RWPE1 (cell line): ENCODE results near the gene FBLN7.

Experiments
- CTCF ChIA-PET: fragments of 350-600 bp; sonication (Branson Sonifier 250); formaldehyde crosslinking; extraction: SDS; loops from one replicate; lab custom pipeline; 2021; lab: Yijun Ruan, JAX
- POLR2A ChIA-PET: fragments of 400-600 bp; formaldehyde crosslinking; extraction: SDS; loops from one replicate; lab custom pipeline; 2020; ENCODE audit warnings: antibody characterized with exemption; ENCODE audit not compliant: low non-redundant PET; lab: Yijun Ruan, JAX
- DNase-seq: peaks from one replicate; pipeline ENCODE4 v3.0.0; 2012; ENCODE audit warnings: low spot score
- H3K27ac ChIP-seq: fragments of 450-650 bp; 2 replicates; pipeline ENCODE4 v1.5.1; 2017
- TF ChIP-seq, protein P1 (sequence below): fragments of 450-650 bp; conservative IDR thresholded peaks from 2 replicates; pipeline ENCODE4 v1.5.1; 2017; ENCODE audit warnings: low read depth, mild to moderate bottlenecking

Gene FBLN7

DNA sequence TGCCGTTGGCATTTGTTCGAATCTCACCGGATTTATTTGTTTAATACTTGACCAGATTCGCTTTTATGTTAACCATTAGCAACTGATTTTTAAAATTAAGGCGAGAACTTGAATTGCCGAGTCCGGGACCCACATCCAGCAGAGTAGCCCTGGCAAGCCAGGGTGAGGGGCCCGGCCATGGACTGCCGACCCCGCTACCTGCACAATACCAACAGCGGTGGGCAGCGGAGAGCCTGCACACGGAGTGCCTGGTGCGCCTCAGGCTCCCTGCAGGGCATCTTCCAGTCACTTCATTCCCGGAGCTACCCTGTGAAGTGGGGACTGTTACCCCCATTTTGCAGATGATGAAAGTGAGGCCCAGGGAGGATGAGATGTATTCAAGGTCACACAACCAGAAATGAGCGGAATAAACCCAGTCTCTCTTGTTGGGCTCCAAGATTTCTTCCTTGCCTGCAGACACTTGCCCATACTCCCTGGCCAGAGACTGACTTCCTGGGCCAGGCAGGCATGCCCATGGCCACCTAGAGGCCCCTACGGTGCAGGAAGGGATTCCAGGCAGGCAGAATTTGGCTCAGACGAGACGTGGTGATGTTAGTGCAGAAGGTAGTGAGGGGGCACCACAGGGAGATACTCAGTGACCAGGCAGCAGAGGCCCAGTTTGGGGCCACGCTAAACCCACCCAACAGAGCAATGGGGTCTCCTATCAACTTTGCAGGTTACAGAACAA is 2.9 kb downstream of the FBLN7 start:
- CTCF ChIA-PET, result no interaction called here
- POLR2A ChIA-PET, result no interaction called here
- H3K27ac ChIP-seq, result no peak overlapping the region
- no peak for DNase-seq
- TF ChIP-seq, protein P1, sequence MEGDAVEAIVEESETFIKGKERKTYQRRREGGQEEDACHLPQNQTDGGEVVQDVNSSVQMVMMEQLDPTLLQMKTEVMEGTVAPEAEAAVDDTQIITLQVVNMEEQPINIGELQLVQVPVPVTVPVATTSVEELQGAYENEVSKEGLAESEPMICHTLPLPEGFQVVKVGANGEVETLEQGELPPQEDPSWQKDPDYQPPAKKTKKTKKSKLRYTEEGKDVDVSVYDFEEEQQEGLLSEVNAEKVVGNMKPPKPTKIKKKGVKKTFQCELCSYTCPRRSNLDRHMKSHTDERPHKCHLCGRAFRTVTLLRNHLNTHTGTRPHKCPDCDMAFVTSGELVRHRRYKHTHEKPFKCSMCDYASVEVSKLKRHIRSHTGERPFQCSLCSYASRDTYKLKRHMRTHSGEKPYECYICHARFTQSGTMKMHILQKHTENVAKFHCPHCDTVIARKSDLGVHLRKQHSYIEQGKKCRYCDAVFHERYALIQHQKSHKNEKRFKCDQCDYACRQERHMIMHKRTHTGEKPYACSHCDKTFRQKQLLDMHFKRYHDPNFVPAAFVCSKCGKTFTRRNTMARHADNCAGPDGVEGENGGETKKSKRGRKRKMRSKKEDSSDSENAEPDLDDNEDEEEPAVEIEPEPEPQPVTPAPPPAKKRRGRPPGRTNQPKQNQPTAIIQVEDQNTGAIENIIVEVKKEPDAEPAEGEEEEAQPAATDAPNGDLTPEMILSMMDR, result no peak

DNA sequence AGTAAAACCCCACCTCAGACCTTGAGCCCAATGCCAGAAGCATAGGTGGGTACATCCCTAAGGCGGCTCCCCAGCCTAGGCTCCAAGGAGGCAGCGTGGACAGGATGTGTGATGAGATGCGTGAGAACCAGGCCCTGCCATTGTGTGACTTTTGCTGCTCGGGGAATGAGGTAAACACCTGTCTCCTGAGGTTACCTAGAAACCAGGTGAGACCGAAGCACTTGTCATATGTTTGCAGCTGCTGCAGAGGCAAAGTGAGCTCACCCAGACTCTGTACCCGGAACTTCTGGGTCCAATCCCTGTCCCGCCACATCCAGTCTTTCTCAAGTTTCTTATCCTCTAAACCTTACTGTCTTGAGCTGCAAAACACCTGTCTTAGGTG is 3.4 kb downstream of the FBLN7 start:
- ChIA-PET POLR2A (no interaction called here), CTCF (interaction anchor here (0.6 kb wide), 1 partner anchor 24 kb away, joined by 6 read pairs; no protein-coding TSS in a partner anchor)
- TF ChIP-seq, protein P1, result no peak
- H3K27ac ChIP-seq, result no peak overlapping the region
- DNase-seq, result no peak

DNA sequence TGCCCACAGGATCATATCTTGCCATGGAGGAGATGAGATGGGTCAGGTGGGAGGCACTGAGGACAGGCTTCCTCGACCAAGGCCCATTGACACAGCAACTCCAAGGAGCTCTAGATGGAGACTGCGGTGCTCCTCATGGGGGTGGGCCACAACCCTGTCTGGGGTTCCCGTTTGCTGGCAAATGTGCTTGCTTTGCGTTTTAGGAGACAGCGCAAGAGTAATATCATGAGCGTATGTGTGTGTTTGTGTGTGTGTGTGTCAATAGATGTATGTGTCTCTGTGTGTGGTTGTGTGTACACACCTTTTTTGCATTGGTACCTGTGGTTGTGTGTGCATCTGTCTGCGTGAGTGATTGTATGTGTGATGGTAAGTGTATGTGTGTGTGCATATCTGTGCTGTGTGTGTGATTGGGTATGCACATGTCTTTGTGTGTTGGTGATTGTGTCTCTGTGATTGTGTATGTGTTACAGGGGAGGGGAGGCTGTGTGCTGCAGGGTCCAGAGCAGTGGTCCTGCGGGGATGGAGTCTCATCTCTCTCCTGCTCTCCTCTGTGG is 4.4 kb downstream of the FBLN7 start:
- DNase-seq, result no peak
- ChIA-PET CTCF (interaction anchor here (0.6 kb wide), 1 partner anchor 26 kb away, joined by 3 read pairs; no protein-coding TSS in a partner anchor), POLR2A (no interaction called here)
- H3K27ac ChIP-seq, result no peak overlapping the region
- TF ChIP-seq, protein P1, result no peak

DNA sequence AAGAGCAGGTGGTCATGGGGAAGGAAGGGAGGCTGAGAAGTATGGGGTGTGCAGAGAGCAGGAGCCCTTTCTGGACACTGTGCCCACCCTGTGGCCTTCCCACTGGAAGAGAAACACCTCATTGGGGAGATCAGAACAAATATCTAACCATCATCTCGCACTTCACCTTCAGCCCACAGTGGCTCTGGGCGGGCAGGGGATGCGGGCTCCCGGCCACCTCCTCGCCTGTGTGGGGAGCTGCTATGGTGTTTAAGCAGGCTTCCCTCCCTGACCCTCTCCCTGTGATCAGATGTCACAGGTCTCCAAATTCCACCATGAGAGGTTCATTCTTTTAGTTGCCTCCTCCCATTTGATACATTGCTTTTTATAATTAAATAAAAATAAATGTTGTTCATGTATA is 5.0 kb downstream of the FBLN7 start:
- TF ChIP-seq, protein P1, result no peak
- DNase-seq, result no peak
- ChIA-PET CTCF (no interaction called here), POLR2A (no interaction called here)
- no peak overlapping the region for H3K27ac ChIP-seq

DNA sequence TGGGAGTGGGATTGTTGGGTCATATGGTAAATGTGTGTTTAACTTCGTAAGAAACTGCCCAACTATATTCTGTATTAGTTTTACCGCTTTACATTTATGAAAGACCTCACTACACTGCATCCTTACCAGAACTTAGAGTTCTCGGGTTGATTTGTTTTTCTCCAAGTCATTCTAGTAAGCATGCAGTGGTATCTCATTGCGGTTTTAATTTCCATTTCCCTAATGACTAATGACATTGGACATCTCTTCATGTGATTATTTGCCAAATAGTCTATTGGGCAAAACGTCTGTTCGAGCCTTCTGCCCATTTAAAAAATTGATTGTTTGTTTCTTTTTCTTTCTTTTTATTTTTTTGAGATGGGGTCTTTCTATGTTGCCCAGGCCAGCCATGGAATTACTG is 6.8 kb downstream of the FBLN7 start:
- ChIA-PET CTCF (interaction anchor here (0.6 to 0.7 kb wide), 2 partner anchors 23 to 605 kb away, joined by 3 read pairs; no protein-coding TSS in a partner anchor), POLR2A (no interaction called here)
- H3K27ac ChIP-seq, result no peak overlapping the region
- DNase-seq, result no peak
- TF ChIP-seq, protein P1, result no peak

DNA sequence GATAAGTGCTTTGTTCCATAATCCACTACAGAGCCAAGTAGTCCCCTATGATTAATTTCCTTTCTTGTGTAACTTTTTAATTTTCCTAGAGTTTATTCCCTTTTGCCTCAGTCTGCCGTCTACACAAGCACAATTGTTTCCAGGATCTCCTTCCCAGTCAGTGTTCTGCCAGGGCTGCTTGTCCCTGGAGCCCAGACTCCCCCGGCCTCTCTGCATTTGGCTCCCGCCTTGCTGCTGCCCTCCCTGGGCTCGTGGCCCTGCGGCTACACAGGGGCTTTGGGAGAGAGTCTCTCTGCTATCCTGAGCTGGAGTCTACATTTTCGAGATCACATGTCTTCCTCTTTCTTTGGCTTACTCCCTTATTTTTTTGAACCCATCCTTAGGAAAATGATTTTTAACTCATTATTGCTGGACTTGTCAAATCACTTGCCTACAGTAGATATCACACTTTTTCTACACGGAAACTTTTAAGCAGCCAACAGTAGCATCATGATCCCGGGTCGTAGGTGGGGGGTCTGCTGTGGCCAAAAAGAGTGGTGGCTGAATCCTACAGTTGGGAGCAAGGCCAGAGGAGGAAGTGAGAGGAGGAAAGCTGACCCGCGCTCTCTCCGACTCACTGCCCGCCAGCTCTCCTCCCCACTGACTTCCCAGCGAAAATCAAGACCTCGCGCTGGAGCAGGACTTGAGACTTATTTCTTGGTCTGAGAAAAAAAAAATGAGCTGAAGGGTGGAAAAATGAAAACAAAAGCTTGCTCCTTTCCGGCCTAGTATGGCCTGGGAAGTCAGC is 9.4 kb downstream of the FBLN7 start:
- CTCF ChIA-PET, result no interaction called here
- no peak overlapping the region for H3K27ac ChIP-seq
- no peak for DNase-seq
- POLR2A ChIA-PET, result no interaction called here
- TF ChIP-seq, protein P1, result no peak
